HG02623 (cell line): ENCODE results near the gene MATR3.

Source experiments
- ATAC-seq: cut with Tn5 transposase; IDR thresholded peaks from one replicate; pipeline ENCODE4 v1.9.1; 2021; ENCODE audit warnings: moderate library complexity; ENCODE audit not compliant: unreplicated experiment

MATR3 gene

GRCh38 chr5:139271201-139272027, 22.1 kb upstream of the MATR3 start:
- no peak for ATAC-seq

GRCh38 chr5:139272471-139273321, 20.8 kb upstream of the MATR3 start:
- ATAC-seq, result no peak

GRCh38 chr5:139273322-139273571, 20.3 kb upstream of the MATR3 start:
- ATAC-seq, result peak; percentile 4

DNA sequence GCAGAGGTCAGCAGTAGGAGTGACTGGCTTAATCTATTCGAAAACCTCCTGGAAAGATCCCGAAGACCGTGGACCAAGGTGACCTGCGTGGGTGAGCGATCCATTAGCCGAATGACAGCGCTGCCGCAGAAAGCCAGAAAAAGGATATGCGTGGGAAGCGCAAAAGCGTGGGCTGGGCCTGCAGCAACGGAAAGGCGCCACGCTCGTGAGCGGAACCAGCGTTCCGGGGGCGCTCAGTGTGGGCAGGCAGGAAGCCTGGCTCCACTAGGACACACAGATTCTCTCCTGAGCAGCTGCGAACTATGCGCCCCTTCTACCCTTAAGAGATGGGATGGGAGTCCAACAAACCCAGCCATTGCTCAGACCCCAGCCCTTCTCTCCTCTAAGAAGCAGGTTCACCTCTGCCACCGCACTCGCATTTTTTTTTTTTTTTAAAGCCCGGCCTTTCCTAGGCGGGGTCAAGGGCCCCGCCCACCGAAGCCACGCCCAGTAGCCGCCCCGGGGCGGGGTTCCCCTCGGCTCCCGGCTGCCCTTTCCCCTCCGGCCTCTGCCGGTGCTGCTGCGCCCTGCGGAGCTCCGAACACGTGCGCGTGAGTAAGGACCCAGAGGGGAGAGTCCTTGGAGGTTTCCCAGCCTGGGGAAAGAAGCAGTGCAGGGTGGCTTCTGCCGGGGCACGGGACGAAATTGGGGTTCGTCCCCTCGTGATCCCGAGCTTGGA, 19.8 kb upstream of the MATR3 start:
- ATAC-seq, result peak; percentile 82

- no peak for ATAC-seq
Observed at GRCh38 chr5:139275536-139275935, 18.0 kb upstream of the MATR3 start.

GRCh38 chr5:139275956-139276355, 17.6 kb upstream of the MATR3 start:
- ATAC-seq, result no peak

DNA sequence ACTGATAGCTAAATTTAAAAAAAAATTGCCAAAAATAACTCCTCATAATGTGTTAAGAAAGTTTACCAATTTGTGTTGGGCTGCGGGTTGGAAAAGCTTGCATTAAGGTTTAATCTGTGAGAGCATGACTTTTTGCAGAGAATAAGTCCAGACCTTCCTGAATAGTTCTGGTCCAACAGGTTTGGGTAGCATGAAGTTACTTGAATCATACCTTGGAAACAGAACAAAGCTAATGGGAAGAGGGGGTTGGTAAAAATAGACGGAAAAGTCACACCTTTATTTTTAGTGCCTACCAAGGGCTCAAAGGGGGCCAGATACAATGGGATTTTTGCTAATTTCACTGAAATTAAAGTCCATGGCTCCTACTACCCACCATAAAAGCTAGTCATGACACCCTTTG, 17.1 kb upstream of the MATR3 start:
- no peak for ATAC-seq

DNA sequence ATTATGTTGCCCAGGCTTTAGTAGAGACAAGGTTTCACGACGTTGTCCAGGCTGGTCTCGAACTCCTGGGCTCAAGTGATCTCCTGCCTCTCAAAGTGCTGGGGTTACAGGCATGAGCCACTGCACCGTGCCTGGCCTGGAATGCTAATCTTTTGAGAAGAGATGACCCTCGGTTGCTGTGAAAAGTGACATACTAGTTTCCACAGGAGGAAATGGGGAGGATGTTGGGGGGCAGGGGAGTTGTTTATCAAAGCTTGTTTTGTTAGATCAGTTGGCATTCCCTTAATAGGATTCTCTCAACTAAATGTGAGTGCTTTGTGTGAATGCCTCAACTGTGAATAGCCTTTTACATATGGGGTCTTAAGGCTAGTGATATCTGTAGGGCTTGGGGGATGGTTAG, 16.4 kb upstream of the MATR3 start:
- no peak for ATAC-seq

DNA sequence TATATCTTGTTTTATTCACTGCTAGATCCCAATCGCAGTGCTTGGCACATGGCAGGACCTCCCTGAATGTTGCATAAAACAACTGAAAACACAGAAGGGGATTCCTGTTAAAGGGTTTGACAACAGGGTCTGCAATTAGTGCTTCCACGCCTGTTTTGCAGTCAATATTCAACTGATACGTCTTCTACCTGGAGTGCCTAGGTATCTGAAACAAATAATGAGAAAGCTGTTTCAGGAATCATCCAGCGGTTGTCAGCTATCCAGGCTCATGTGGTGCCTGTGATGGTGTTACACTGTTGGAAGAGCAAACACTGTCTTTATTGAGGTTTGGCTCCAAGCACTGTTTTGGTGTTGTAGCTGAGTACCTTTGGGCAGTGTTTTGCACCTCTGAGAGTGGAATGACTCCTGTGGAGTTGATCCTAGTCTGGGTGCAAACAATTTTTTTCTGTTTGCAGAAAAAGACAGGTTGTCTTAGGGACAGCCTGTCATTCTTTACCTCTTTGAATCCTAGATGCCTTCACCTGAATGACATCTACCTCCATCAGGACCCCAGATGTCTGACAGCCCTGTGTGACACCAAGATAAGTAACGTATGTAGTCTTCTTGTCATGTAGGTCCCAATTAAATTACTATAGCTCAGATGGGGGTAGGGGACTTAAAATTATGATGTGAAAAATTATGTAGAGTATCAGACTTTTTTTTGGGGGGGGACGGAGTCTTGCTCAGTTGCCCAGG, 14.8 kb upstream of the MATR3 start:
- no peak for ATAC-seq

- no peak for ATAC-seq
Observed at GRCh38 chr5:139282197-139282557, 11.4 kb upstream of the MATR3 start.

DNA sequence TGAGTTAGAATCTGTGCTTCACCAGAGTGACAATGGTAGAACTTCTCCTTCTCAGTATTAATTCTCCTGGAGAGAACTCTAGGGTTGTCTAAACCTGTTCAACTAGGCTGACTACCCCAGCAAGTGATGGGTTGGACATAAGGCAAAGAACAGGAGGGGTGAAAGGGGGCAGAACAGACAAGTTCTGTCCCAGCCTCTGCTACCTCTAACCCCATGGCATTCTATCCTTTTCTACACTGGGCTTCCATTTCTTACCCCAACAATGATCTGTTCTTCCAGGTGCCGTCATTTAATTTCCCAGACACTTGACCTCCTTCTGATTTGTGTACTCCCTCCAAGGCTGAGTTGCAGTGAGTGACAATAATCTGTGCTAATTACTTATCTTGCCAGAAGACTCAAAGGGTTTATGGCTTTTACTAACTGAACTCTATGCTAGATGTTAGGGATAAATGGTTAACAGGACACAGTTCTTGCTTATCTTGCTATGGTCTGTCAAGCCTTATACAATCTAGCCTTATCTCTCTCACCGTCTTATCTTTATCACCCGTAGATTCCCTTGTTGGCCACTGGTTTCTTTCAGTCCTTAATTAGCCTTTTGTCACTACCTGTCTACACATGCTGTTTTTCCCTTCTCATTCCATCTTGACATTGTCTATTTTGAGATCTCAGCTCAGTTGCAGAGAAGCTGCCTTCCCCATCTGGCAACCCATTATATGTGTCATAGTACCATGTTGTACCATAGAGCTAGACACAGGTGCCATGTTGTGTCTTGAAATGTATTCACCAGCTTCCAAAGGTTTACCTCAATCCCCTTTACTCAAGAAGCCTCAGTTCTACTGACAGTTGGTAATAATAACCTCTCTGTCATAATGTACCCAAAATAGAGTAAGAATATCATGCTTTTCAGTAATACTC, 10.0 kb upstream of the MATR3 start:
- ATAC-seq, result no peak

DNA sequence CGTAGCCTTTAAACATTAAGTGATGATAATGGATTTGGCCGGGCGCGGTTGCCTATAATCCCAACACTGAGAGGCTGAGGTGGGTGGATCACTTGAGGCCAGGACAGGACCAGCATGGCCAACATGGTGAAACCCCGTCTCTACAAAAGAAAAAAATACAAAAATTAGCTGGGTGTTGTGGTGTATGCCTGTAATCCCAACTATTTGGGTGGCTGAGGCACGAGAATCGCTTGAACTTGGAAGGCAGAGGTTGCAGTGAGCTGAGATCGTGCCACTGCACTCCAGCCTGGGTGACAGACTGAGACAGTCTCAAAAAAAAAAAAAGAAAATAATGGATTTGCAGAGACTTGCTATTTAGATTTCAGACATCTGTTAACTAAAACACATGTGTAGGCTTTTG, 9.2 kb upstream of the MATR3 start:
- no peak for ATAC-seq

- no peak for ATAC-seq
Observed at GRCh38 chr5:139285651-139286392, 7.7 kb upstream of the MATR3 start.

DNA sequence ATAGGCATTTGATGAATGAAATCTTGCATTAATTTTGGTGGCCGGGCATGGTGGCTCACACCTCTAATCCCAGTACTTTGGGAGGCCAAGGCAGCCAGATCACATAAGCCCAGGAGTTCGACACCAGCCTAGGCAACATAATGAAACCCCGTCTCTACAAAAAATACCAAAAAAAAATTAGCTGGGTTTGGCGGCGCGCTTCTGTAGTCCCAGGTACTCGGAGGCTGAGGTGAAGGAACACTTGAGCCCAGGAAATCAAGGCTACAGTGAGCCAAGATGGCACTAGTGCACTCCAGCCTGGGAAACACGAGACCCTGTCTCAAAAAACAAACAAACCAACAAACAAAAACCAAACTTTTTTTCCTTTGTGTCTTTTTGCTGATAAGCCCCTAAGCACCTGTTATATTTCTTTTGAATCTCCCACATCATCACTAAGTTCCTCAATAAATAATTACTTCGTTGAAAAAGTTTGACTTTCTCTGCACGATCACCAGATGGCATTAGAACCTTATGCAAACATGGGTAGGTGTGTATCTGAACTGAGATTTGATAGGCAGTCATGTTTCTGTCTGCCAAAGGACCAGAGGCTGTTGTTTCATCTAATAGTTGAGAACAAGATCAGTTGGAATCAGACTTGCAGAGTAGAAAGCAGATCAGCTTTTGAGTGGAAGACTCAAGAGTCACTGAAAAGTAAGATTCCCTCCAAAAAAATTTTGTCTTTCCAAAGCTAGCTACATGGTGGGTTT, 5.5 kb upstream of the MATR3 start:
- no peak for ATAC-seq

DNA sequence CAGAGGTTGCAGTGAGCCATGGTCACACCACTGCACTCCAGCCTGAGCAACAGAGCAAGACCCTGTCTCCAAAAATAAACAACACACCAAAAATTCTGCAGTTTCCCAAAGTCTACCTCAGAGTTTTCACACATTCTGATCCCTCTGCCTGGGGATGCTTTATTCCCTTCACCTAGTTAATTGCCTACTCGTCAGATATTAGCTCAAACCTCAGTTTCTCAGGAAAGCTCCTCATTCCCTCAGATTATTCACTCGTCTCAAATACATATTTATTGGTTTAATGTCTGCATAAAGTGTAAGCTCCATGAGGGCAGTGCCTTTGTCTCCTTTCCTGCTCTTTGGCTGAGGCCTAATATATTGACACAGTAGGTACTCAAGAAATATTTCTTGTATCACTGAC, 2.5 kb upstream of the MATR3 start:
- ATAC-seq, result no peak

DNA sequence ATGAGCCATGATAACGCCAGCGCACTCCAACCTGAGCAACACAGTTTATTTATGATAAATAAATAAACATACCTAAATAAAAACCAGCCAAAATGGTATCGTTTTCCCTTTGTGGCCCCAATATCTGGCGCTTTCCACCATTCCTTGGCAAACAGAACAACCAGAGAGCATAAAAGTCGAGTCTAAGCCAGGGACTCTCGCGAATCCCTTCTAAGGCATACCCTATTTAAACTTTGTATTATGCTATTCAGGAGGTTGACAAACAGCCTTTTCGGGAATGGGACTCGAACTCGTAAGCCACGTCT, 386 bp upstream of the MATR3 start:
- no peak for ATAC-seq

GRCh38 chr5:139294374-139295165, 1.0 kb downstream of the MATR3 start:
- ATAC-seq, result peak; percentile 30
